OCI-LY3 (cell line): ENCODE results near the gene SMAD5.

Experiments
- EZH2phosphoT487 ChIP-seq: fragments of 200-600 bp; shearing (Covaris generic); IDR thresholded peaks from 2 replicates; pipeline ENCODE4 v1.6.1; 2018; ENCODE audit warnings: antibody characterized with exemption, mixed run types, low read depth
- TF ChIP-seq, protein P1 (sequence below): fragments of 200-600, 300-600 bp; sonication (generic); IDR thresholded peaks from 2 replicates; pipeline ENCODE4 v1.5.1; 2014; ENCODE audit warnings: antibody characterized with exemption, low read length, low read depth

DNA sequence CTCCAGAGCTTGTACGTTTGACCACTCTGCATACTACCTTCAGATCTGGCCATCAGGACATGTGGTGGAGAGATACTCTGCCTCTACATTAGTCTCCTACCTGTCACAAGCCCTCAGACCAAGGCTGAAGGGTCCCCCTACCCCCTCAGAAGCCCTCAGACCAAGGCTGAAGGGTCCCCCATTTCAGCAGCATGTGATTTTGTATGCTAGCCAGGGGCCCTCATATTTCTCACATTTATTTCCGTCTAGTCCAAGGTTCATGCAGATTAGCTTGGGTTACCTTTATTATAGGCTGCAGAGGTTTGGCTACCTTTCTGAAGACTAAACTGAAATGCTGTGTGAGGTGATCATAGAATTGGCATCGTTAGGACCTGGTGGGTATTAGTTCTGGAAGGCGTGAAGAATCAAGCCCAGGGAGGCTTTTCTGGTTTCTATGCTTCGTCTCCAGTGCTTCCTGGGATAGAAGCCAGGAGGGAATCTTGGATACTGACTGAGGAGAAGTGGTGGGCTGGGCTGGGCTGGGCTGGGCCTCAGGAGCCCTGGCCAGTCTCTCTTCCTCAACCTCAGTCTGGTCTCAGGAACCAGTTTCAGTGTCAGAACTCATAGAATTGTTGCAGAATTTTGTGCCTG, 57.6 kb downstream of the SMAD5 start:
- TF ChIP-seq, protein P1, sequence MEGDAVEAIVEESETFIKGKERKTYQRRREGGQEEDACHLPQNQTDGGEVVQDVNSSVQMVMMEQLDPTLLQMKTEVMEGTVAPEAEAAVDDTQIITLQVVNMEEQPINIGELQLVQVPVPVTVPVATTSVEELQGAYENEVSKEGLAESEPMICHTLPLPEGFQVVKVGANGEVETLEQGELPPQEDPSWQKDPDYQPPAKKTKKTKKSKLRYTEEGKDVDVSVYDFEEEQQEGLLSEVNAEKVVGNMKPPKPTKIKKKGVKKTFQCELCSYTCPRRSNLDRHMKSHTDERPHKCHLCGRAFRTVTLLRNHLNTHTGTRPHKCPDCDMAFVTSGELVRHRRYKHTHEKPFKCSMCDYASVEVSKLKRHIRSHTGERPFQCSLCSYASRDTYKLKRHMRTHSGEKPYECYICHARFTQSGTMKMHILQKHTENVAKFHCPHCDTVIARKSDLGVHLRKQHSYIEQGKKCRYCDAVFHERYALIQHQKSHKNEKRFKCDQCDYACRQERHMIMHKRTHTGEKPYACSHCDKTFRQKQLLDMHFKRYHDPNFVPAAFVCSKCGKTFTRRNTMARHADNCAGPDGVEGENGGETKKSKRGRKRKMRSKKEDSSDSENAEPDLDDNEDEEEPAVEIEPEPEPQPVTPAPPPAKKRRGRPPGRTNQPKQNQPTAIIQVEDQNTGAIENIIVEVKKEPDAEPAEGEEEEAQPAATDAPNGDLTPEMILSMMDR: no peak
- TF ChIP-seq EZH2phosphoT487: no peak
